GM21717 (cell line): ENCODE results near the gene SPATA13.
"Not testable (repeated sequence)": the region's sequence is repeated elsewhere in the genome, so short reads cannot be mapped to it uniquely, and the experiment has no call there.

Source experiments
- ATAC-seq: cut with Tn5 transposase; IDR thresholded peaks from one replicate; pipeline ENCODE4 v1.9.1; 2021; ENCODE audit warnings: mild to moderate bottlenecking, moderate library complexity; ENCODE audit not compliant: unreplicated experiment

SPATA13 gene

DNA sequence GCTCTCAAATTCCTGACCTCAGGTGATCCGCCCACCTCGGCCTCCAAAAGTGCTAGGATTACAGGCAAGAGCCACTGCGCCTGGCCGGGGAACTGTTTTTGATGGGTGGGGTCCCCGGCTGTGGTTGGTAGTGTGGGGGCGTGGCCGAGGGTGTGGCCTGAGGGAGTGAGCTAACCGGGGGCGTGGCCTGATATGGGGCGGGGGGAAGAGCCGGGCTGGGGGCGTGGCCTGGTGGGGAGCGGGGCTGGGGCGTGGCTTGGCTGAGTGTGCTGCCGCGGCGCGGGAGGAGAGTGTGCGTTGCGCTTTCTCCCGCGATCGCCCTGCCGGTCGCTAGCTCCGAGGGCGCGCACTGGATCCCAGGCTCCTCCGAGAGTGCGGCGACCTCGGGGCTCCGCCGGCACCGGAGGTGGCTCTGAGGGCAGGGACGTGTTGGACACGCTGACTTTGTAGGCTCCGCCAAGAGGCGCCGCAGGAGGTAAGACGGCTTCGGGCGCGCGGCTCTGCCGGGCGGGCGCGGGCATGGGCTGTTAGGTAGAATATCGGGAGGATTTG is at the start of gene SPATA13:
Gene SPATA13 (plus strand): TSS at position 263 of the 552 bp plus-strand sequence. CDS start 62,210 bp downstream, outside the sequence.
- peak; percentile 67 for ATAC-seq

- ATAC-seq: no peak
Observed at GRCh38 chr13:24112791-24113190, 47.7 kb upstream of the SPATA13 start.

DNA sequence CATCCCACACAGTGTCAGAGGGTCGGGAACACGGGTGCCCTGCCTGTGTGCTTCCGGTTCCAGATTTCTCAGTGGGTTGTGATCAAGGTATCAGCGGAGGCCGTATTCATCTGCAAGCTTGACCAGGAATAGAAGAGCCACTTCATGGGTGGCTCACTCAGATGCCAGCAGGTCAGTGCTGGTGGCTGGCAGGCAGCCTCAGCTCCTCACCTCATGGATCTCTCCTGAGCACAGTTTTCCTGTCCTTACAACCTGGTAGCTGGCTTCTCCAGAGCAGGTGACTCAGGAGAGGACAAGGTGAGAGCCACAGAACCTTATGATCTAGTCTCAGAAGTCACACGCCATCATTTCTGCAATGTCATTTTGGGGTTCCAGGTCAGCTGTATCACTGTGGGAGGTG is 44.8 kb upstream of the SPATA13 start:
- no peak for ATAC-seq

DNA sequence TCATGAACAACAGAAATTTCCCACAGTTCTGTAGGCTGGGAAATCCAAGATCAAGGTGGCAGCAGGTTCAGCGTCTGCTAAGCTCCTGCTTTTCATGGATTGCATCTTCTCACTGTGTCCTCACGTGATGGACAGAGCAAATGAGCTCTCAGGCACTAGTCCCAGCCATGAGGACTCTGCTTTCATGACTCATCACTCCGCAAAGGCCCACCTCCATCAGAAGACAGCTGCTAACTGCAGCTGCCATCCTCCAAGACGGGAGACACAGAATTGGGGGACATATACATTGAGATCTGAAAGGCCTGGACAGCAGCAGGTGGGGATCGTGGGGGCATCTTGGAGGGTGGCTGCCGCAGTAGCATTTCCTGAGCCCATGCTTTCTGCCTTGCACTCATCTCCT is 44.4 kb upstream of the SPATA13 start:
- ATAC-seq: no peak

DNA sequence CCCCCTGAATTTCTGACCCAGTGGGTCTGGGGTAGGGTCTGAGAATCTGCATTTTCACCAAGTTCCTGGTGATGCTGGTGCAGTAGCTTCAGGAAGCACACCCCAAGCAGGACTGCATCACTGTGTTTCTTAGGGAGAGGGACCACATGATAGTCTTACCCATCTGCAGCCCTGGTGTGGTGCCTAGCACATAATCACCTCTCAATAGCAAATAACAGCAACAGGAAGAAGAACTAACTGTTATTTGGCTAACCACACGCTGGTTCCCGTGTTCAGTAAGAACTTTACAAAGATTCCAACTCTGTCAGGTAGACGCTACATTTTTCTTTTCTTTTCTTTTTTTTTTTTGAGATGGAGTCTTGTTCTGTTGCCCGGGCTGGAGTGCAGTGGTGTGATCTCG is 41.9 kb upstream of the SPATA13 start:
- no peak for ATAC-seq

DNA sequence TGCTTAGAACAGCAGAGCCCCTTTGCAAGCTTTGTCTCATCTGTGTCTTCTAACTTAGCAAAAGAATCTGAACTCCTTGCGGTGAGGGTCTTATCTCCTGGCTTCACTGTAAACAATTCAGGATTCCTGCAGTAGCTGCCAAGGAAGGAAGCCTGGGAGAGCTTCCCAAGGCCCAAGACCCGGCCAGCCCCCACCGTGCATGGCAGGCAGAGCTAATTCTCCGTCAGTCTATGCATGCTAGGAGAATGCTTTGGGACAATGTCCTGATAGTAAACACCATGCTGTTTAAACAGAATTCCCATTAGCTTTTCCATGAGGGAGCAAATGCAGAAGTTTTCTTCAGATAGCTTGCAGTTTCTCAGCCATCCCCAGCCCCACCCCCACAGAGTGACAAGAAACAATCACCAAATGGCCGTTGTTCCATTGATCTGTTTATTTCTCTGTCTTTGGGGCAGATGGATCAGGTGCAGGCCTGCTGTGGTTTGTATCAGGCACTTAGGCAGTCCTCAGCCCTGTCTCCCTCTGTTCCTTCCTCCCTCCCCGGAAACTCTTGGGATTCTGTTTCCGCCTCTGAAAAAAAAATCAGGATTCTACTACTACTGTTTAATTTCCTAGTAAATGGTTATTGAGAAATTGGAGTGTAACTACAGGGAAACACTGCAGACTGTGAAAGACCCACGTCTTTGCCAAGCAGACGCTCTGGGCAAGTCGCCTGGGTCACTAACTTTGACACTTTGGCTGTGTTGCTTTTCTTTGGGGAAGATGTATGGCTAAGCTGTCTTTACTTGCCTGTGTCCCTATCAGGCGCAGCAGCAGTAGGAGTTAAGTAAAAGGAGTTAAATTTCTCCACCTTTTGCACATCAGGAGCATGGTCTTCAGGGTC is 40.7 kb upstream of the SPATA13 start:
- ATAC-seq: no peak

DNA sequence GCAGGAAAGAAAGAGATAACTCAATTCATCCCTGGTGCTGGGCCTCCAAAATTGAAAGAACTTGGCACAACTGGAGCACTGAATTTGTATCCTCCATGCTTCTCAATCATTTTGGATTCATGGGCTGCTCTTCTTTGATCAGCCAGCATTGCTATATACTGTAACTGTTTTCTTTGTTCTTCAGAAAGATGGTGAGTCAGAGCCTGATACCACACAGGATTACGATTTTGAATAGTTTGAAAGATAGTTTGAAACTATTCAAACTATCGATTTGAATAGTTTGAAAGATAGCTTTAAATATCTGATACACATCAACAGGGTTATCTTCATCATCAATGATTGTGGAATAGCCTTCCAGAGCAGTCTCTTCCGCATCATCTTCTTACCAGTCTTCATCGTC is 38.5 kb upstream of the SPATA13 start:
- not testable (repeated sequence) for ATAC-seq

GRCh38 chr13:24122569-24122968 is 38.0 kb upstream of the SPATA13 start:
- no peak for ATAC-seq

DNA sequence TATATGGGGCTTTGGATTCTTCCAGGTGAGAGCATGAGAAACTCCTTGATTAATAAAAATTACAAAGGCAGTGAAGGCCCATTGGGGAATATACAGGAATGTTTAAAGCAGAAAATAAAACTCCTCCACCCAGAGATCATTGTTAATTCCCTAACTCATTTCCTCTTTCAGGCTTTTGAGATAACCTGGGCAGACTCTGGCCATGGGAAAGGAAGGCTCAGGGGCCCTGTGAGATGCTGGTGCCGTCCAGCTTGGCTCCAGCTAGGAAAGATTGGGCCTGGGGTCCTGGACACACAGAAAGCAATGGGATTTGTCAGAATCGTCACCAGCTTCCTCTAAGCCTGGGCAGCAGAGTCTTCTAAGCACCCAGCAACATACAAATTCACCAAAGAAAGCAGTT is 36.8 kb upstream of the SPATA13 start:
- ATAC-seq: no peak

DNA sequence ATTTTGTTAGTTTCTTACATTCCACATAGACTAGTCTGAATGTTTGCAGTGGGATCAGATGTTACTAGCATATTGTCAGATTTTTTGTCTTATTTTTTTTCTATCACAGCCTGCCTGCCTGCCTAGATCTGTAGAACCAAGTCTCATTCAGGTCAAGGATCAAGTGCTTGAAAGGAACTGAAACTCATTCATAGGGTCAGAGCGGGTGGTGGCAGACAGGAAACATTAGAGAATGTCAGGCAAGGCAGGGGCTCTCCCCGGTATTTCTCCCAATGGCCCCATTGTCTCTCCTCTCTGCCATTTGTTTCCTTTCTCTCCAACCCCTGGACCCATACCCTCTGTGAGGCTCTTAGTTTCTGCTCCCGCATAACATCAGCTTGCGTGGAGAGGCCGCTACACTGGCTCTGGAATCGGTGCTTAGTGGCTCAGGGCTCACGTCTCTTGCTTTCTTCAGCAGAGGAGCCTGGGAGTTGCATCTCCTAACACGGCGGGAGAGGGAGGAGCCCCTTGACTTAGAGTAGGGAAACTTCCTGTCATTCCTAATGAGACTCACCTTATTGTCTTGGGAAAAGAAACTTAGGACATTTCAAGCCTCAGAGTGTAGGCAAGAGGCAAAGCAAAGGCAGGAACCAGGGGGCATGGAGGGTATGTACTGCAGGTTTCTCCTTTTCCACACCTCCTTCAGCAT is 35.6 kb upstream of the SPATA13 start:
- ATAC-seq: peak; percentile 88

- ATAC-seq: no peak
Observed at GRCh38 chr13:24127116-24127631, 33.3 kb upstream of the SPATA13 start.

GRCh38 chr13:24128112-24128511 is 32.4 kb upstream of the SPATA13 start:
- ATAC-seq: no peak

DNA sequence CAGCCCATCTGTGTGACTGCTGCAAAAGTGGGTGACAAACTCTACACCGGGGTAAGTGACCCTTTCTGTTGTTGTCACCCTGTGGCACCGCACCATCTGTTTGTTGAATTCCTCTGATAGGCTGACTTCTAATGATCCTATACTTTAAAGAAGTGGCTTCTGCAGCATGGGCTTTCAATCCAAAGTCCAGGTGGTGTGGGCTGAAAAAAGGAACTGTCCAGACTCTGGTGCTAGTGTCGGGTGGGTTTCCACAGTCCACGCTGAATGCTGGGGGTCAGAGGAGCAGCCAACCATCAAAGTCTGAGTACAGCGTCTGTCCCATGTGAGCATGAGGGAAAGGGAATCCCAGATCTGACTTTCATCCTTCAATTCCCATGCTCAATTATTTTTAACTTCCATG is 31.6 kb upstream of the SPATA13 start:
- ATAC-seq: no peak

DNA sequence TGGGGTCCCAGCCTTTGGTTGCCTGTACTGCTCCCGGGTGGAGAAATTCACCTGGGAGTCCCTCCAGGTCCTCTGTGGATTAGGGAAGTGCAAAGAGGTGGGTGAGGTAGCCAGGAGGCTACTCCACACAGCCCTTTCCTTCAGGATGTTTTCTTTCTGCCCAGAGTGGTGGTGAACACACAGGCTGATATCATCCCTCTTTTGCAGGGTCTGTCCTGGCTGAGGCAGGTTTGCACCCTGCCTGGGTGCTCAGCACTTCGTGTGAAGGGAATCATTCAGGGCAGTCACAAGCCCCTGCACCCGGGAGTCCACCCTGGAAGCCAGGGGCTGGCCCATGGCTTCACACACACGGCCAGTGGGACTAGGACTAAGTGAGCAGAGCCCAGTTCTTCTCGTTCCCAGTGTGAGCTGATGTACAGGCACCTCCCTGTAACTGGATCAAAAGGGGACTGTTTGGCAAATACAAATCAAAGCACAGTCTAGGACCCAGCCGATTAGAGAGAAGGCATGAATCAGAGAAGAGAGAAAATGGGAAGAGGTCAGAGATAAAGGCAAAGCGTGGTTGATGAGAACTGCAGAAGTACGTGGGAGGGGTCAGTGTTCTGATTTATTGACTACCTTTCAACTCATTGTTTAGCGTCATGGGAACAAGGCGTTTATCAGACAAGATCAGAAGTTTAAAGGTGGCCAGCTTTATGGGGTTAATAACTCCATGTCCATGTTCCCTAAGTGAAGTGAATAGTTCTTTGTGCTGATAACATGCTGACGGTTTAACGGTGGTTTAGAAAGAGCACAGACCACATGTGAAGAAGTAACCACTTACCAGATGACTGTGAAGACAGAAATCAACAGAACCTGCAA is 30.4 kb upstream of the SPATA13 start:
- ATAC-seq: no peak

- no peak for ATAC-seq
Observed at GRCh38 chr13:24131749-24132148, 28.8 kb upstream of the SPATA13 start.

DNA sequence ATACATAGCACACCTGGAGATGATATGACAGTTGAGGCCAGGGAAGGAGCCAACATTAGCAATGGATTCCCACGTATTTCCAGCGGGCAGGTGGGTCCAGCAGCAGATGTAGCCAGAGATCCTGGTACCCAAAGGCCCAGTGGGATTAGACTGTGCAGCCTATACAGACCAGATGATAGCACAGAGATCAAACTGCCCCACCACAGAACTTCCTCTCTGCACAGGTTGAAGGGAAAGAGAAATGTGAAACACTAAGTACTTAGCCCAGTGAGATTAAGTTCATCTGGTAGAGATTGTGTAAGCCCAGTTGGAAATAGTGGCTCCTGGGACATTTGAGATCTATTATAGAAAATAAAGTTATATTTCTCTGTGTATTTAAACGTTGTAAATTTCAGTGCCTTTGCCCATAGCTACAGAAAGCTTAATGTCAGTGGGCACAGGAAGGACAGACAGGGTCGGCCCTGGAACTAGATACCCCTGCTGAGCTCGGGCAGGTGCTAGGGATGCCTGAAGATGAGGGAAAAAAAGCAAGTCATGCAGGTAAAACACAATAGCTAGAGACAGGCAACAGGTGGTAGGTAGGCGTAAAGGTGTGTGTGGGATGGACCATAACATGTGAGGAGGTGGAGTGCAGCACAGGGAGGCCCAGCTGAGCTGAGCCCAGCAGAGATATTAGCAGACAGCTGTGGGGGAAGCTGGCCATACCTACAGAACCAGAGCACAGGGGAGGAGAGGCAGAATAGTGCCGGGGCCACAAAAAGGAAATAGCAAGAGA is 27.3 kb upstream of the SPATA13 start:
- ATAC-seq: no peak

DNA sequence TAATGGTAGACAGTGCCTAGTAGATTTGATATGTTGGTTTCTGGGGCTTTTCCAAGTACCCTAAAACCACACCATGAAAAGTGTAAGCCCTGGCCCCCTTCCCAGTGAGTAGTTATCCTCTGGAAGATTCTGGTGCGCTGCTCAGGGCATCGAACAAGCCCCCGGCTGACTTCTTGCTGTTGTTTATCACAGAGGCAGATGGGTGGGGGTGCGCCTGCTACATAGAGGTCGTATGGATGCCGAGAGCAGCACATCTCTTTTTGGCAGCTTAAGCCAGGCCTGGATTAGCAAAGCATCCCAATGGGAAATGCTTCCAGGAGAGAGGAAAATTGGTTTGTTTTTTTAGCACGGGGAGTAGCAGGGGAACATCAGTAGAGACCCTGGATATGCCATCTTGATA is 26.3 kb upstream of the SPATA13 start:
- no peak for ATAC-seq

- no peak for ATAC-seq
Observed at GRCh38 chr13:24134757-24135156, 25.8 kb upstream of the SPATA13 start.

GRCh38 chr13:24135674-24136300 is 24.7 kb upstream of the SPATA13 start:
- ATAC-seq: no peak

- no peak for ATAC-seq
Observed at GRCh38 chr13:24138911-24139310, 21.6 kb upstream of the SPATA13 start.
